HL-60 (cell line): Measurements from ENCODE around the gene FAM174C.

Experiments used
- DNase-seq, 2 experiments: peaks; one replicate each; pipeline ENCODE4 v3.0.0-alpha.2; 2010 to 2020; ENCODE audit warnings: low read depth in 1 of 2, low spot score in 1 of 2
- H3K27ac ChIP-seq: fragments of 250-450 bp; sonication (Bioruptor Pico); replicated peaks from 2 replicates; pipeline ENCODE4 v1.5.1; 2020; ENCODE audit warnings: mild to moderate bottlenecking, moderate library complexity
- H3K27me3 ChIP-seq: fragments of 250-450 bp; sonication (Bioruptor Pico); 2 replicates; pipeline ENCODE4 v1.5.1; 2021; ENCODE audit warnings: mild to moderate bottlenecking, moderate library complexity; ENCODE audit not compliant: insufficient read depth, poor library complexity, severe bottlenecking
- H3K4me3 ChIP-seq: replicated peaks from 2 replicates; pipeline ENCODE4 v1.5.1; 2011; ENCODE audit warnings: mild to moderate bottlenecking, control low read depth, low read length; ENCODE audit not compliant: insufficient read depth
- CTCF ChIP-seq: IDR thresholded peaks from one replicate; pipeline ENCODE4 v1.5.1; 2011; ENCODE audit warnings: low read length, control low read depth, inconsistent platforms; ENCODE audit not compliant: insufficient read depth
- GABPA ChIP-seq: IDR thresholded peaks from 2 replicates; pipeline ENCODE4 v1.6.1; 2012; ENCODE audit warnings: low read depth
- POLR2AphosphoS5 ChIP-seq: IDR thresholded peaks from 2 replicates; pipeline ENCODE4 v1.6.1; 2012; ENCODE audit warnings: low read depth
- SPI1 ChIP-seq: IDR thresholded peaks from 2 replicates; pipeline ENCODE4 v1.6.1; 2012; ENCODE audit warnings: low read depth, mild to moderate bottlenecking, borderline replicate concordance
- TF ChIP-seq, protein P1 (sequence below): IDR thresholded peaks from 2 replicates; pipeline ENCODE4 v1.6.1; 2012; ENCODE audit warnings: low read depth; ENCODE audit not compliant: insufficient replicate concordance

The FAM174C gene

DNA sequence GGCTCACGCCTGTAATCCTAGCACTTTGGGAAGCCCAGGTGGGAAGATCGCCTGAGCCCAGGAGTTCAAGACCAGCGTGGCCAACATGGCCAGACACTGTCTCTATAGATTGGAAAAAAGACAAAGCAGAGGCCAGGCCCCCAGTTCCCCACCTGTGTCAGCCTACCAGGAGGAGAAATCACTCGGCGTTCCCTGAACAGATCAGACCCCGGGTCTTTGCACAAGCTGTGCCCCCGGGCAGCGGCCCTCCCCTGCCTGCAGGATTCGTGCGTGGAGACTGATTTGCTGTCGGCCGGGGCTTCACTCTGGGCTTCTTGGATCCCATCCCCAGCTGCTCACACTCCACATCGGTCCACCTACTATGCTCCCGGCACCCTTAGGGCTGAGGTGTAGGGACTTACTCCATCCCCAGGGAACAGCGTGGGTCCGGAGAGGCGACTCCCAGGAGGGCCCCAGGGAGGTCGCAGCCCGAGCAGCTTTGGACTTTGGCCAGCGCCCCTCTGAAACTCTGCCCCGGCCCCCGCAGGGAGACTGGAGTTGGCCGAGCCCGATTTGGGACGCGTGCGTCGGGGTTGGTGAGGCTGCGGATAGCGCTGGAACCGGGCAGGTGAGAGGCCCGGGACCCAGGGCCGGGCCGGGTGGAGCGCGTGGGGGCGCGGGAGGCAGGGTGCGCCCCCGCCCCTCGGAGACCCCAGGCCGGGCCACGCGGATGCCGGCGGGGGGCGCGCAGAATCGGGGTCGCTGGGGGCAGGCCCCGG lies 9.8 kb downstream of the FAM174C start:
- H3K27ac ChIP-seq: no peak overlapping the region
- TF ChIP-seq CTCF (no peak), GABPA (no peak), POLR2AphosphoS5 (no peak)
- TF ChIP-seq, protein P1, sequence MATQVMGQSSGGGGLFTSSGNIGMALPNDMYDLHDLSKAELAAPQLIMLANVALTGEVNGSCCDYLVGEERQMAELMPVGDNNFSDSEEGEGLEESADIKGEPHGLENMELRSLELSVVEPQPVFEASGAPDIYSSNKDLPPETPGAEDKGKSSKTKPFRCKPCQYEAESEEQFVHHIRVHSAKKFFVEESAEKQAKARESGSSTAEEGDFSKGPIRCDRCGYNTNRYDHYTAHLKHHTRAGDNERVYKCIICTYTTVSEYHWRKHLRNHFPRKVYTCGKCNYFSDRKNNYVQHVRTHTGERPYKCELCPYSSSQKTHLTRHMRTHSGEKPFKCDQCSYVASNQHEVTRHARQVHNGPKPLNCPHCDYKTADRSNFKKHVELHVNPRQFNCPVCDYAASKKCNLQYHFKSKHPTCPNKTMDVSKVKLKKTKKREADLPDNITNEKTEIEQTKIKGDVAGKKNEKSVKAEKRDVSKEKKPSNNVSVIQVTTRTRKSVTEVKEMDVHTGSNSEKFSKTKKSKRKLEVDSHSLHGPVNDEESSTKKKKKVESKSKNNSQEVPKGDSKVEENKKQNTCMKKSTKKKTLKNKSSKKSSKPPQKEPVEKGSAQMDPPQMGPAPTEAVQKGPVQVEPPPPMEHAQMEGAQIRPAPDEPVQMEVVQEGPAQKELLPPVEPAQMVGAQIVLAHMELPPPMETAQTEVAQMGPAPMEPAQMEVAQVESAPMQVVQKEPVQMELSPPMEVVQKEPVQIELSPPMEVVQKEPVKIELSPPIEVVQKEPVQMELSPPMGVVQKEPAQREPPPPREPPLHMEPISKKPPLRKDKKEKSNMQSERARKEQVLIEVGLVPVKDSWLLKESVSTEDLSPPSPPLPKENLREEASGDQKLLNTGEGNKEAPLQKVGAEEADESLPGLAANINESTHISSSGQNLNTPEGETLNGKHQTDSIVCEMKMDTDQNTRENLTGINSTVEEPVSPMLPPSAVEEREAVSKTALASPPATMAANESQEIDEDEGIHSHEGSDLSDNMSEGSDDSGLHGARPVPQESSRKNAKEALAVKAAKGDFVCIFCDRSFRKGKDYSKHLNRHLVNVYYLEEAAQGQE: no peak
- no peak for DNase-seq
- H3K27me3 ChIP-seq: peaks cover 55% of the 10 kb centered on the region
- no peak overlapping the region for H3K4me3 ChIP-seq

DNA sequence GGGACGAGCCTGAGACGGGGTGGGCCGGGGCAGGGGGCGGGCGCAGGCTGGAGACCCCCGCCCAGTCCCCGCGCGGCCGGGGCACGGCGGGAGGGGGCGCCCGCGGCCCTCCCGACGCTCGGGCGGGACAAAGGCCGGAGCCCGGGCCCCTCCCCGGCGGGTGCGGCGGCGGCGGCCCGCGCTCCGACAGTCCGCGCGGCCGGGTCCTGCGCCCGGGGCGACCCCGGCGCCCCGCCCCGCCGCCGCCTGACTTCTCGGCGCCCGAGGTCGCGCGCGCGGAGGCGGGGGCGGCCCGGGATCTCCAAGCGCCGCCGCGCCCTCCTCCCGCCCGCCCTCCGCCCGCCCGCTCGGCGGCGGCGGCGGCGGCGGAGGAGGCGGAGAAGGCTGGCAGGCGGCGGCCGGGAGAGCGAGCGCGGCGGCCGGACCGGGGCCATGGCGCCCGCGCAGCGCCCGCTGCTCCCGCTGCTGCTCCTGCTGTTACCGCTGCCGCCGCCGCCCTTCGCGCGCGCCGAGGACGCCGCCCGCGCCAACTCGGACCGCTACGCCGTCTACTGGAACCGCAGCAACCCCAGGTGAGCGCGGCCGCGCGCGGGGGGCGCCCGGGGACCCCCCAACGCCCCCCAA lies 10.5 kb downstream of the FAM174C start, which contains the start of gene EFNA2:
Gene EFNA2, plus strand, starts transcription at position 137 of the 624 bp plus-strand sequence. Its CDS starts 296 bp downstream, at position 433.
- Histone ChIP-seq H3K27ac (no peak within 1 kb of the TSS), H3K27me3 (peaks cover 62% of the 10 kb centered on the region), H3K4me3 (no peak within 1 kb of the TSS)
- TF ChIP-seq SPI1: no peak
- no peak for TF ChIP-seq CTCF
- no peak for TF ChIP-seq GABPA
- no peak for TF ChIP-seq POLR2AphosphoS5
- TF ChIP-seq, protein P1: no peak
- no peak for DNase-seq

DNA sequence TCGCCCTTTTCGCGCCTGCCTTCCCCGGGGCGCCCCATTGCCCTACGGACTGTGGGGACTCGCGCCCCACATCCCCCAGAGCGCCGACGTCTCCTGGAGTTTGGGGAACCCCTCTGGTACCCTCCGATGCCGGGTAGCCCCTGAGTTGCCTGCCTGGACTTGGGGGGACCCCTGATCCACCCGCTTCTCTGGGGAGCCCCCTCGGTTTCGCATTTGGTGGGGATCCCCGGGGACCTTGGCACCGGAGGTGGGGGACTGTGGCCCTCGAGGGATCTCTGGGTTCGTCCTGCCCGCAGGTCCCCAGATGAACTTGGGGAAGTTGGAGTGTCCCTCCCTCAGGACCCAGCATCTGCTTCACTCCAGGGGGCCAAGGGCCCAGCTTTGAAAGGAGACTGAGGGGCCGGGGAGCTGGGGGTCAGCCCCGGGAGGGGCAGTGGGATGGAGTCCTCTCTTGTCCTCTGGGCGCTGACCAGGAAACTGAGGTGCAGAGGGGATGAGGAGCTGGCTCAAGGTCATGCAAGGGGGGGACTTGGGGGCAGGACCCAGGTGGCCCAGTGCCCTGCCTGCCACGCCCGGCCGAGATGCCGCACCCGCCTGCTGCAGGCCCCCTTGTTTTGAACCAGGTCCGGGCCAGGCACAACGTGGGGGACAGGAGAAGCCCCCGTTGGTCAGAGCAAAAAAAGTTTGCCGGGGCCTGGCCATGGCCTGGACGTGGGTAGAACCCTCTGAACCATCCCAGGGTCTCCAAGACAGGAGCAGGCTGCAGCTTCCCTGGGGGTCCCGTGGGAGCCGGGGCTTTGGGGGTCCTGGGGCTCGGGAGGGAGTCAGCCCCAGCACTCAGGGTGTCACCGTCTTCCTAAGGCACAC lies 11.4 kb downstream of the FAM174C start:
- no peak overlapping the region for H3K4me3 ChIP-seq
- TF ChIP-seq POLR2AphosphoS5: no peak
- no peak for TF ChIP-seq SPI1
- TF ChIP-seq GABPA: no peak
- no peak for TF ChIP-seq CTCF
- TF ChIP-seq, protein P1: no peak
- H3K27ac ChIP-seq: no peak overlapping the region
- H3K27me3 ChIP-seq: peaks cover 71% of the 10 kb centered on the region
- DNase-seq: no peak
